Adrenal gland (tissue), 19 donors: Measurements from ENCODE around the gene AP1S3. TPM values are rescaled to one million over a fixed set of nuclear protein-coding genes. Genes with fewer than 3 reads are reported as not detected.

Experiments
- DNase-seq, 7 donors: peaks; one replicate each; pipeline ENCODE4 v3.0.0-alpha.2; 2019 to 2020
- H3K27ac ChIP-seq, 5 donors: fragments of 200-600 bp; sonication (generic) in 4 of 5; 1 replicate in 3 of 5; 2 replicates in 2 of 5; pipeline versions ENCODE4 v1.5.1 to v1.8.0; 2016 to 2020; ENCODE audit warnings: mild to moderate bottlenecking in 1 of 5
- H3K27me3 ChIP-seq: fragments of 200-600 bp; 2 replicates; pipeline ENCODE4 v1.8.0; 2021
- H3K36me3 ChIP-seq, 2 donors: fragments of 200-600 bp; replicated peaks in 1 of 2; 1 replicate in 1 of 2; 2 replicates in 1 of 2; pipeline versions ENCODE4 v1.5.1 to v1.8.0; 2018 to 2022
- H3K4me1 ChIP-seq, 2 donors: fragments of 200-600 bp; replicated peaks in 1 of 2; 1 replicate in 1 of 2; 2 replicates in 1 of 2; pipeline versions ENCODE4 v1.5.1 to v1.8.0; 2018 to 2021
- H3K4me3 ChIP-seq, 4 donors: fragments of 200-600 bp; sonication (generic) in 3 of 4; one replicate each; pipeline ENCODE4 v1.5.1; 2016 to 2018
- H3K9me3 ChIP-seq, 3 donors: fragments of 200-600 bp; sonication (generic) in 1 of 3; replicated peaks in 1 of 3; 1 replicate in 2 of 3; 2 replicates in 1 of 3; pipeline versions ENCODE4 v1.5.1 to v1.8.0; 2016 to 2021
- CTCF ChIP-seq, 6 experiments: fragments of 450-650 bp in 4 of 6; fragments of 200-600 bp in 2 of 6; sonication (generic) in 1 of 6; IDR thresholded peaks; 1 replicate in 5 of 6; 2 replicates in 1 of 6; pipeline versions ENCODE4 v1.5.1 to v1.8.0; 2016 to 2021; ENCODE audit warnings: antibody characterized with exemption in 6 of 6, mild to moderate bottlenecking in 2 of 6, moderate library complexity in 1 of 6
- POLR2A ChIP-seq, 2 donors: fragments of 450-650 bp; IDR thresholded peaks; one replicate each; pipeline ENCODE4 v1.6.1; 2017; ENCODE audit warnings: antibody characterized with exemption in 2 of 2, mild to moderate bottlenecking in 2 of 2, moderate library complexity in 1 of 2
- WGBS, 4 donors: extraction: QIAGEN DNeasy Blood & Tissue Kit in 2 of 4; methylation state at CpG; one replicate each; pipeline versions ENCODE4 v1.1.5 to v1.1.7; 2013 to 2017; 5-methylcytosine and 5-hydroxymethylcytosine counted together
- intact Hi-C, 2 donors: fragments of 100-400 bp; cut with DNase I; formaldehyde crosslinking; loops; one replicate each; pipeline versions ENCODE4 v1.14.1 to v1.15.0; 2022 to 2023
- long read RNA-seq, 10 donors: library from polyadenylated mRNA in 3 of 10; unstranded in 2 of 10; stranded (forward) in 1 of 10; transcript quantifications; one replicate each; pipeline ENCODE4 v2.0.0 and lab custom pipeline, GENCODE V29; 2021 to 2026
- polyA plus RNA-seq, 3 donors: library from polyadenylated mRNA; stranded (reverse); fragments of 200-250 nt in 2 of 3; fragments of 350-450 nt in 1 of 3; fragmentation: Illumina TruSeq in 1 of 3; extraction: RNeasy Lipid Tissue Mini Kit (QIAGEN cat#74804) in 1 of 3; gene quantifications; one replicate each; pipeline ENCODE4 v1.2.3, GENCODE V29; 2013 to 2014
- total RNA-seq, 9 donors: library from RNA; depleted of rRNA in 4 of 9; stranded (reverse); fragments of >200 nt in 4 of 9; fragments of 120-200 nt in 1 of 9; fragmentation: NEBNext Ultra II Directional in 1 of 9; extraction: Animal tissue kit (Norgen Biotek cat#: 25700) in 1 of 9; gene quantifications; one replicate each; pipeline versions ENCODE4 v1.1.0 to v1.2.4, GENCODE V29; 2013 to 2023
- donor health status: healthy with polysubstance abuse.
- donor health status: Bipolar disorder and iron deficiency.
- donor health status: DM: yes; HTN: yes; CAD: no.
- donor health status: DM: no; HTN: no; CAD: no.
- donor health status: DM: no; HTN: no; CAD: no.
- donor health status: DM: yes; HTN: yes; CAD: no.

AP1S3 gene
- 1 to 10 TPM in 6 of 9 donors, under 1 TPM in 3; 0.24 to 6.2 (median 1.5) TPM for total RNA-seq
- 1 to 10 TPM in 2 of 3 donors, under 1 TPM in 1; 0.54 to 7.3 (median 1.1) TPM for polyA plus RNA-seq
- long read RNA-seq, donor 1, partial matches to known transcripts = 0 of 1 reads
- long read RNA-seq, donor 1, other reads (novel, unspliced or antisense) = 0 of 1 reads
- long read RNA-seq, donor 2, partial matches to known transcripts = 0 of 1 reads
- long read RNA-seq, donor 2, other reads (novel, unspliced or antisense) = 0 of 1 reads
- long read RNA-seq, donor 3 = 0 reads
- long read RNA-seq, donor 4 = 0 reads
- long read RNA-seq, donor 5 = 0 reads
- long read RNA-seq, donor 6, partial matches to known transcripts = 0 of 1 reads
- long read RNA-seq, donor 6, other reads (novel, unspliced or antisense) = 1 of 1 reads
- long read RNA-seq, donor 7 = 0 reads
- long read RNA-seq, donor 8 = 0 reads
- long read RNA-seq, donor 9 = 0 reads
- long read RNA-seq, donor 10 = 0 reads

GRCh38 chr2:223837287-223838061 is at the start of gene AP1S3:
AP1S3 (minus strand) TSS chr2:223837582; CDS start chr2:223837450, 132 bp downstream.
- Histone ChIP-seq H3K9me3 (no peaks in the 10 kb centered on the region), H3K27me3 (no peaks in the 10 kb centered on the region), H3K4me1 (peaks cover 3 to 10% of the 10 kb centered on the region in 2 donors), H3K36me3 (no peaks in the 10 kb centered on the region), H3K27ac (peak within 1 kb of the TSS in 1 of 5 donors; percentile 44), H3K4me3 (peak within 1 kb of the TSS; percentile 48 to 89 (median 78))
- intact Hi-C loops = loop anchor here in 1 of 2 donors (5.0 kb wide), 1 partner anchor 125 kb away; no protein-coding TSS in a partner anchor
- DNase-seq = peak; percentile 57 to 78 (median 67)
- TF ChIP-seq CTCF (IDR thresholded peaks at IDR 0.05) = no peak
- TF ChIP-seq POLR2A (IDR thresholded peaks at IDR 0.05) = no peak
- WGBS, 4 donors = 2% methylated on average over 12 to 82 of the region's 82 CpGs

- TF ChIP-seq CTCF (IDR thresholded peaks at IDR 0.05) (no peak), POLR2A (IDR thresholded peaks at IDR 0.05) (no peak)
- DNase-seq = no peak
- intact Hi-C loops = no loop called here
- Histone ChIP-seq H3K36me3 (peaks cover 0 to 22% of the 10 kb centered on the region in 2 donors), H3K27ac (no peak overlapping the region), H3K4me3 (no peak overlapping the region), H3K4me1 (no peaks in the 10 kb centered on the region), H3K9me3 (no peaks in the 10 kb centered on the region), H3K27me3 (no peaks in the 10 kb centered on the region)
- 82 to 88% (median 85%) methylated on average over 5 of the region's 5 CpGs for WGBS, 4 donors
Observed at GRCh38 chr2:223887127-223887526, 49.7 kb upstream of the AP1S3 start.

GRCh38 chr2:223886726-223887125 is 49.3 kb upstream of the AP1S3 start:
- TF ChIP-seq POLR2A (IDR thresholded peaks at IDR 0.05) (no peak), CTCF (IDR thresholded peaks at IDR 0.05) (no peak)
- 0 to 3% (median 1%) methylated on average over 2 of the region's 2 CpGs for WGBS, 4 donors
- H3K27ac ChIP-seq = no peak overlapping the region
- no peak for DNase-seq
- no peaks in the 10 kb centered on the region for H3K9me3 ChIP-seq
- H3K4me3 ChIP-seq = no peak overlapping the region
- intact Hi-C loops = no loop called here
- H3K4me1 ChIP-seq = no peaks in the 10 kb centered on the region
- no peaks in the 10 kb centered on the region for H3K27me3 ChIP-seq
- peaks cover 0 to 23% of the 10 kb centered on the region in 2 donors for H3K36me3 ChIP-seq

GRCh38 chr2:223884399-223884798 is 47.0 kb upstream of the AP1S3 start:
- no peaks in the 10 kb centered on the region for H3K27me3 ChIP-seq
- no peak overlapping the region for H3K4me3 ChIP-seq
- peaks cover 0 to 40% of the 10 kb centered on the region in 2 donors for H3K36me3 ChIP-seq
- intact Hi-C loops = no loop called here
- H3K27ac ChIP-seq = no peak overlapping the region
- no peak for TF ChIP-seq CTCF (IDR thresholded peaks at IDR 0.05)
- no peak for TF ChIP-seq POLR2A (IDR thresholded peaks at IDR 0.05)
- no peak for DNase-seq
- no peaks in the 10 kb centered on the region for H3K9me3 ChIP-seq
- H3K4me1 ChIP-seq = no peaks in the 10 kb centered on the region
- 75 to 87% (median 82%) methylated on average over 3 of the region's 3 CpGs for whole genome bisulfite sequencing, 4 donors
